Activated T-cell treated with anti-CD3 and anti-CD28 coated beads, Interleukin-2, amount 50 U/mL, for 72 hours (primary cell): ENCODE data around the gene RAB2B. TPM values are rescaled to one million over a fixed set of nuclear protein-coding genes. Genes with fewer than 3 reads are reported as not detected.
A peak's percentile ranks its signal among the peaks of the same experiment; 100 is the strongest.
"Not testable (repeated sequence)": the region's sequence is repeated elsewhere in the genome, so short reads cannot be mapped to it uniquely, and the experiment has no call there.

Experiments used
- ATAC-seq, 2 donors: fragments of 150-1000 bp; cut with Tn5 transposase; replicated peaks in 1 of 2; 2 replicates each; pipeline ENCODE4 v1.10.0; 2021; ENCODE audit warnings: moderate library complexity in 2 of 2, mild to moderate bottlenecking in 1 of 2
- DNase-seq, 2 donors: peaks; one replicate each; pipeline ENCODE4 v3.0.0; 2021 to 2022; ENCODE audit warnings: mixed read lengths in 1 of 2
- H3K27ac Mint-ChIP-seq: one replicate; pipeline ENCODE4 v1.8.0; 2022; ENCODE audit warnings: mild to moderate bottlenecking, moderate library complexity, mixed read lengths
- H3K27me3 Mint-ChIP-seq: one replicate; pipeline ENCODE4 v1.8.0; 2022; ENCODE audit warnings: low read depth, mixed read lengths
- H3K36me3 Mint-ChIP-seq, 2 donors: one replicate each; pipeline ENCODE4 v1.8.0; 2022; ENCODE audit warnings: mixed read lengths in 2 of 2, mild to moderate bottlenecking in 1 of 2; ENCODE audit not compliant: insufficient read depth in 2 of 2
- H3K4me1 Mint-ChIP-seq: one replicate; pipeline ENCODE4 v1.8.0; 2022; ENCODE audit warnings: low read depth, mixed read lengths
- H3K4me3 Mint-ChIP-seq, 2 donors: one replicate each; pipeline ENCODE4 v1.8.0; 2022; ENCODE audit warnings: mild to moderate bottlenecking in 2 of 2, mixed read lengths in 2 of 2, moderate library complexity in 2 of 2
- H3K9me3 Mint-ChIP-seq, 2 donors: one replicate each; pipeline ENCODE4 v1.8.0; 2022; ENCODE audit warnings: mixed read lengths in 2 of 2
- total RNA-seq, 2 donors: library from RNA; stranded (reverse); gene quantifications; one replicate each; pipeline ENCODE4 v1.2.3, GENCODE V29; 2022

The RAB2B gene
- total RNA-seq, 2 donors from 2014 or later, result 44.5 to 45.4 TPM

GRCh38 chr14:21455912-21456667, 20.7 kb downstream of the RAB2B start, which contains the start of gene CHD8:
TSS of gene CHD8 (minus strand) at chr14:21456123. CDS start at chr14:21431643, 24,480 bp downstream.
- Mint-ChIP-seq H3K27ac (peak within 1 kb of the TSS; percentile 99), H3K9me3 (no peaks in the 10 kb centered on the region), H3K27me3 (no peaks in the 10 kb centered on the region), H3K36me3 (peaks cover 1 to 7% of the 10 kb centered on the region in 2 donors), H3K4me3 (peak within 1 kb of the TSS; percentile 92 to 96), H3K4me1 (peaks cover 42% of the 10 kb centered on the region)
- peak; percentile 97 to 98 for ATAC-seq
- peak; percentile 99 to 100 for DNase-seq

- Mint-ChIP-seq H3K9me3 (no peaks in the 10 kb centered on the region), H3K4me1 (peaks cover 47% of the 10 kb centered on the region), H3K27me3 (no peaks in the 10 kb centered on the region), H3K27ac (peak overlapping the region; percentile 99), H3K4me3 (peak overlapping the region; percentile 92 to 96), H3K36me3 (peaks cover 1 to 7% of the 10 kb centered on the region in 2 donors)
- DNase-seq (no peak), ATAC-seq (peak; percentile 19 to 27)
These were observed 21.2 kb downstream of the RAB2B start for GRCh38 chr14:21455592-21455911.

GRCh38 chr14:21454843-21455544, 21.8 kb downstream of the RAB2B start:
- no peaks in the 10 kb centered on the region for H3K9me3 Mint-ChIP-seq
- H3K27ac Mint-ChIP-seq, result peak overlapping the region; percentile 99
- no peaks in the 10 kb centered on the region for H3K27me3 Mint-ChIP-seq
- H3K36me3 Mint-ChIP-seq, result peaks cover 4 to 11% of the 10 kb centered on the region in 2 donors
- peak overlapping the region; percentile 92 to 96 for H3K4me3 Mint-ChIP-seq
- H3K4me1 Mint-ChIP-seq, result peaks cover 52% of the 10 kb centered on the region
- ATAC-seq, result no peak
- peak in 1 of 2 donors; percentile 22 for DNase-seq

- Mint-ChIP-seq H3K27me3 (no peaks in the 10 kb centered on the region), H3K27ac (peak overlapping the region; percentile 96), H3K4me1 (peaks cover 69% of the 10 kb centered on the region), H3K9me3 (no peaks in the 10 kb centered on the region), H3K36me3 (peaks cover 3 to 9% of the 10 kb centered on the region in 2 donors), H3K4me3 (peak overlapping the region; percentile 65 to 90)
- no peak for DNase-seq
- ATAC-seq, result no peak
These were observed 26.9 kb downstream of the RAB2B start for GRCh38 chr14:21449899-21450216.

DNA sequence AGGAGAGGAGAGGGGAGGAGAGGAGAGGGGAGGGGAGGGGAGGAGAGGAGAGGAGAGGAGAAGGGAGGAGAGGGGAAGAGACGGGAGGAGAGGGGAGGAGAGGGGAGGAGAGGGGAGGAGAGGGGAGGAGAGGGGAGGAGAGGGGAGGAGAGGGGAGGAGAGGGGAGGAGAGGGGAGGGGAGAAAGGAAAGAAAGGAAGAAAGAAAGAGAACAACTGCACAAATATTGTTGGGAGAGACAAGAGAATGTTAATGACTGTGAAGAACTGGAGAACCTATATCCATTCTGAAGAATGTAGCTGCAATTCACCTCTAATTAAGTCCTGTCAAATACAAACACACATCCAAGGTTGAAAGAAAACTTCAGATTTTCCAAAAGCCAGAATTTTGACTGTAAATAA, 34.1 kb downstream of the RAB2B start:
- ATAC-seq, H3K36me3 Mint-ChIP-seq: not testable (repeated sequence)

GRCh38 chr14:21440859-21441258, 35.9 kb downstream of the RAB2B start:
- no peak for DNase-seq
- no peak overlapping the region for H3K4me3 Mint-ChIP-seq
- H3K27ac Mint-ChIP-seq, result peak overlapping the region; percentile 74
- peaks cover 5% of the 10 kb centered on the region in 2 donors for H3K36me3 Mint-ChIP-seq
- no peaks in the 10 kb centered on the region for H3K27me3 Mint-ChIP-seq
- H3K4me1 Mint-ChIP-seq, result peaks cover 49% of the 10 kb centered on the region
- H3K9me3 Mint-ChIP-seq, result no peaks in the 10 kb centered on the region
- ATAC-seq, result no peak

More for the DNA sequence above, 34.1 kb downstream of the RAB2B start:
- not testable (repeated sequence) for H3K9me3 Mint-ChIP-seq, H3K4me3 Mint-ChIP-seq, DNase-seq, H3K27me3 Mint-ChIP-seq
- Mint-ChIP-seq H3K4me1 (peaks cover 44% of the 10 kb centered on the region), H3K27ac (peak overlapping the region; percentile 64)

- Mint-ChIP-seq H3K27ac (peak overlapping the region; percentile 62), H3K27me3 (no peaks in the 10 kb centered on the region), H3K4me1 (peaks cover 64% of the 10 kb centered on the region), H3K9me3 (no peaks in the 10 kb centered on the region), H3K4me3 (peak overlapping the region; percentile 93 to 94), H3K36me3 (peaks cover 11 to 20% of the 10 kb centered on the region in 2 donors)
- ATAC-seq, result peak; percentile 99
- peak; percentile 98 to 100 for DNase-seq
These were observed 39.5 kb downstream of the RAB2B start for GRCh38 chr14:21437063-21437901.

DNA sequence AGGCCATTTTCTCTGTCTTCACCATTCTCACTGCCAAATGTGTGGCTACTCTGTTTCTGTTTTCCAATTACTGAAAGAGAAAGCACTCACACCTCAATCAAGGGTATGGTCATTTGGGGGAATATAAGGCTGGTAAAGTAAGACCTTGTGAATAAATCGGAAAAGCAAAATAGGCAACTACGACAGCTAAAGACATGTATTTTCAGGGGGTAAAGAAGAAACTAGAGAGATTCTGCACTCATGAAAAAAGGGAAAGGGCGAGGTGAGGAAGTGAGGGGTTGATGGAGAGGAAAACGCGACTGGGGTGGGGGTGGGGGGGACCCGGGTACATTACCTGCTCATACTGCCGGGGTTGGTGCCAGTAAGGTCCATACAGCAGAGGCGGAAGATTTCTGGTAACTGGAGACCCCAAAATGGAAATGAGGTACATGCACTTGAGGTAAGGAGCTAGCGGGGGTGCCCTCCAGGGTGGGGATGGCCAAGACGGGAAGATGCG, 40.1 kb downstream of the RAB2B start:
- ATAC-seq (no peak), DNase-seq (no peak)
- no peaks in the 10 kb centered on the region for H3K27me3 Mint-ChIP-seq
- H3K36me3 Mint-ChIP-seq, result peaks cover 11 to 20% of the 10 kb centered on the region in 2 donors
- peaks cover 64% of the 10 kb centered on the region for H3K4me1 Mint-ChIP-seq
- H3K9me3 Mint-ChIP-seq, result no peaks in the 10 kb centered on the region
- H3K27ac Mint-ChIP-seq, result peak overlapping the region; percentile 62
- H3K4me3 Mint-ChIP-seq, result peak overlapping the region; percentile 93 to 94

DNA sequence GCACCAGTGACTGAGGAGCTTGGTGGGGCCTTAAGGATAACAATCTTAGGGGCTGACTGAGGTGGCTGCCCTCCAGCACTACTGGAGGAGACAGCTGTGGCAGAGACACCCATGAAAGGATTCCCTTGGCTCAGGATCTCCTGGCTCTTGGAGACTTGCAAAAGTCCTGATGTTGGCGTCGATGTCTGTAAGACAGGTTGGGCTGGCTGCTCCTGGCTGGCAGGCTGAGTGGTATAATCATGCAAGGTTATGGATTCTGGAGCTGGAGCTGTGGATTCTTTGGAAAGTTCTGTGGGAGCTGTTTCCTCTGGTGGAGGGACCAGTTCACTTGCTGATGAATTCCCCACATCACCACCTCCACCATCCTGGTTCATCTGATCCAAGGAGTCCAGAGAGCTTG, 45.6 kb downstream of the RAB2B start:
- Mint-ChIP-seq H3K9me3 (no peaks in the 10 kb centered on the region), H3K27ac (no peak overlapping the region), H3K4me1 (peaks cover 35% of the 10 kb centered on the region), H3K4me3 (no peak overlapping the region), H3K36me3 (peaks cover 14 to 37% of the 10 kb centered on the region in 2 donors), H3K27me3 (no peaks in the 10 kb centered on the region)
- ATAC-seq (no peak), DNase-seq (no peak)

DNA sequence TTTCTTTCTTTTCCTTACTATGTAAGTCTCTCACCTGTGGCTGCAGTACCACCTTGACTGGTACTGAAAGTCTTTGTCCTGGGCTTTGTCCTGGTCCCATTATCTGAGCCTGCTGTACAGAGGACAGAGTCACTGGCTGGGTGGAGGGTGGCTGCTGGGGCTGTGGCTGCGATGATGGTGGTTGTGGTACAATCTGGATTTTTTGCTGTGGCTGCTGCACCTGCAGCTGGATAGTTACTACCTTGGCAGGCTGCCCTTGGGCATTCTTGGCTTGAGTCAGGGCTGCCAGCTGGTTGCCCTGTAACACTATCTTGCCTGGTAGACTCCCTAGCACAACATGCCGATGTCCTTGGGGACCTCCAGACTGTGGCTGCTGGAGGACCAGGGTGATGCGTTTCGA, 47.8 kb downstream of the RAB2B start:
- ATAC-seq (no peak), DNase-seq (no peak)
- Mint-ChIP-seq H3K27me3 (no peaks in the 10 kb centered on the region), H3K4me1 (peaks cover 14% of the 10 kb centered on the region), H3K36me3 (peaks cover 13 to 41% of the 10 kb centered on the region in 2 donors), H3K4me3 (no peak overlapping the region), H3K27ac (no peak overlapping the region), H3K9me3 (no peaks in the 10 kb centered on the region)

- Mint-ChIP-seq H3K27me3 (no peaks in the 10 kb centered on the region), H3K27ac (peak overlapping the region; percentile 85), H3K4me1 (no peaks in the 10 kb centered on the region), H3K36me3 (peaks cover 13 to 37% of the 10 kb centered on the region in 2 donors), H3K9me3 (no peaks in the 10 kb centered on the region), H3K4me3 (no peak overlapping the region)
- DNase-seq (no peak), ATAC-seq (no peak)
These were observed 50.1 kb downstream of the RAB2B start for GRCh38 chr14:21426692-21427091.

GRCh38 chr14:21419528-21419927, 57.2 kb downstream of the RAB2B start:
- Mint-ChIP-seq H3K36me3 (peaks cover 14 to 33% of the 10 kb centered on the region in 2 donors), H3K27me3 (no peaks in the 10 kb centered on the region)

GRCh38 chr14:21415329-21415728, 61.4 kb downstream of the RAB2B start:
- Mint-ChIP-seq H3K4me3 (no peak overlapping the region), H3K36me3 (peaks cover 14 to 29% of the 10 kb centered on the region in 2 donors)

More at GRCh38 chr14:21419528-21419927, 57.2 kb downstream of the RAB2B start:
- Mint-ChIP-seq H3K27ac (no peak overlapping the region), H3K9me3 (no peaks in the 10 kb centered on the region), H3K4me1 (peaks cover 13% of the 10 kb centered on the region), H3K4me3 (no peak overlapping the region)
- DNase-seq (no peak), ATAC-seq (no peak)

More at GRCh38 chr14:21415329-21415728, 61.4 kb downstream of the RAB2B start:
- DNase-seq (no peak), ATAC-seq (no peak)
- H3K9me3 Mint-ChIP-seq, result no peaks in the 10 kb centered on the region
- peaks cover 25% of the 10 kb centered on the region for H3K4me1 Mint-ChIP-seq
- H3K27ac Mint-ChIP-seq, result peak overlapping the region; percentile 90
- no peaks in the 10 kb centered on the region for H3K27me3 Mint-ChIP-seq
